ENCODE measurements around the gene USP31.
A peak's percentile ranks its signal among the peaks of the same experiment; 100 is the strongest.

USP31 gene, protein sequence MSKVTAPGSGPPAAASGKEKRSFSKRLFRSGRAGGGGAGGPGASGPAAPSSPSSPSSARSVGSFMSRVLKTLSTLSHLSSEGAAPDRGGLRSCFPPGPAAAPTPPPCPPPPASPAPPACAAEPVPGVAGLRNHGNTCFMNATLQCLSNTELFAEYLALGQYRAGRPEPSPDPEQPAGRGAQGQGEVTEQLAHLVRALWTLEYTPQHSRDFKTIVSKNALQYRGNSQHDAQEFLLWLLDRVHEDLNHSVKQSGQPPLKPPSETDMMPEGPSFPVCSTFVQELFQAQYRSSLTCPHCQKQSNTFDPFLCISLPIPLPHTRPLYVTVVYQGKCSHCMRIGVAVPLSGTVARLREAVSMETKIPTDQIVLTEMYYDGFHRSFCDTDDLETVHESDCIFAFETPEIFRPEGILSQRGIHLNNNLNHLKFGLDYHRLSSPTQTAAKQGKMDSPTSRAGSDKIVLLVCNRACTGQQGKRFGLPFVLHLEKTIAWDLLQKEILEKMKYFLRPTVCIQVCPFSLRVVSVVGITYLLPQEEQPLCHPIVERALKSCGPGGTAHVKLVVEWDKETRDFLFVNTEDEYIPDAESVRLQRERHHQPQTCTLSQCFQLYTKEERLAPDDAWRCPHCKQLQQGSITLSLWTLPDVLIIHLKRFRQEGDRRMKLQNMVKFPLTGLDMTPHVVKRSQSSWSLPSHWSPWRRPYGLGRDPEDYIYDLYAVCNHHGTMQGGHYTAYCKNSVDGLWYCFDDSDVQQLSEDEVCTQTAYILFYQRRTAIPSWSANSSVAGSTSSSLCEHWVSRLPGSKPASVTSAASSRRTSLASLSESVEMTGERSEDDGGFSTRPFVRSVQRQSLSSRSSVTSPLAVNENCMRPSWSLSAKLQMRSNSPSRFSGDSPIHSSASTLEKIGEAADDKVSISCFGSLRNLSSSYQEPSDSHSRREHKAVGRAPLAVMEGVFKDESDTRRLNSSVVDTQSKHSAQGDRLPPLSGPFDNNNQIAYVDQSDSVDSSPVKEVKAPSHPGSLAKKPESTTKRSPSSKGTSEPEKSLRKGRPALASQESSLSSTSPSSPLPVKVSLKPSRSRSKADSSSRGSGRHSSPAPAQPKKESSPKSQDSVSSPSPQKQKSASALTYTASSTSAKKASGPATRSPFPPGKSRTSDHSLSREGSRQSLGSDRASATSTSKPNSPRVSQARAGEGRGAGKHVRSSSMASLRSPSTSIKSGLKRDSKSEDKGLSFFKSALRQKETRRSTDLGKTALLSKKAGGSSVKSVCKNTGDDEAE (N-terminal part only)

DNA sequence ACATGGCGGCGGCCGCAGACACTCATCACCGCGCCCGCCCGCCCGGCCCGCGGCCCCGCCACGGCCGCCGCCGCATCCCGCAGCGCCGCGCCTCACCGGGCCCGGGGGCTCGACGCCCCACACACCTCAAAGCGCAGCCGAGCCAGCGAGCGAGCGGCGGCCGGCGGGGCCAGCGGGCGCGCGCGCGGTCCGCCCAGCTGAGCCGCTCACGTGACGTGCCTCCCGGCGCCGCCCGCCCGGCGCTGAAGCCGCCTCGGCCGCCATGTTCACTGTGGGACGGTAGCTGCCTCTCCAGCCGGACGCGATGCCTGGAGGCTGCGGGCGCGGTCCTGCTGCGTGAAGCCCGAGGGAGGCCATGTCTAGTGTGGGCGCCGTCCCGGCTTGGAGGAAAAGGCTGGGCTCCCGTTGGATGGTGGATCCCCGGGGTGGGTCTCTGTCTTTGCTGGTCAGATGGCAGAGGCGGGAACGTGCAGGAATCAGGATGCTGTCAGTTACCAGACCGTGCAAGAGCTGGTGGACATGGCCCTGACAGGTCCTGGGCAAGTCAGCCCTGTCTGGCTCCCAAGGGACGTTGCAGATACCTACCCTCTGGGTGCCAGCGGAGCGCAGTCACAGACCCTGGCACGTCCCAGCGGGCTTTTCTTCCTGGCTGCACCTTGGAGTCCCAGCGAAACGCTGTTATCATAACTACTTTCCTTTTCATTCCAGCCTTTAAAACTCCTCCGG, at the start of gene USP31:
TSS of gene USP31 (minus strand) at position 186 of the 726 bp plus-strand sequence. CDS start at position 4, 182 bp downstream.
- peak; percentile 92 for DNase-seq

DNA sequence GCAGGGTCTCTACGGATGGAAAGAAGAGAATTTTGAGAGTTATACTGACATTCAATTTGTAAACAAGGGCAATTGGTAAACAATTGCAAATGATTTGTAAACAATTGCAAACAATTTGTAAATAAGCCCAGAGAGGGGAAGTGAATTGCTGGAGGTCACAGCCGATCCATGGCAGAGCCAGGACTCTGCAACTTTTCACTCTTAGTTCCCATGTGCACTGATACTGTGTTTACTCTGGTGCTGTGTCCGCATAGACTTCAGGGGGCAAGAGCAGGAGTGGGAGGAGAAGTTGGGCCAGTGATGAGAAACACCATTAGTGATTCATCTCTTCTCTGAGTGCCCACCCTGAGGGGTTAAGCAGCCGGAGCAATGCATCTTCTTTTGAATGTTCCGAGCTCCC, 47.3 kb upstream of the USP31 start:
- DNase-seq, result no peak

DNA sequence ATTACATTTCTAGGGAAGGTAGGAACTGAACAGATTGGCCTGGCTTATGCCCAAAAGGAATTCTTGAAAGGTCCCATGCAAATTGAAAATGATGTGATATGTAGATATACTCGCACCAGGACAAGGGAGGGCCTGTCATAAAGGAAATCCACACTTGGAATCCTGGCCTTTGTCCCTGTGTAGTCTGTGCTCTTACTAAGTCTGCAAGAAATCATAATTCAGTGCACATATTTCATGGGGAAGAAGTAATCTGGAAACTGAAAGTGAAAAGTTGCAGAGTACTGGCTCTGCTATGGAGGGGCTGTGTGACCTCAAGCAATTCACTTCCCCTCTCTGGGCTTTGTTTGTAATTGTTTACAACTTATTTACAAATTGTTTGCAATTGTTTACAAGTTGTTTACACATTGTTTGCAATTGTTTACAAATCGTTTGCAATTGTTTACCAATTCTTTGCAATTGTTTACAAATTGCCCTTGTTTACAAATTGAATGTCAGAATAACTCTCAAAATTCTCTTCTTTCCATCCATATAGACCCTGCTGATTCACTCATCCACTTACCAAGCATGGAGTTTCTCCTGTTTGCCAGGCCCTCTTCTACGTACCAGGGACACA, 46.2 kb upstream of the USP31 start:
- no peak for DNase-seq

DNA sequence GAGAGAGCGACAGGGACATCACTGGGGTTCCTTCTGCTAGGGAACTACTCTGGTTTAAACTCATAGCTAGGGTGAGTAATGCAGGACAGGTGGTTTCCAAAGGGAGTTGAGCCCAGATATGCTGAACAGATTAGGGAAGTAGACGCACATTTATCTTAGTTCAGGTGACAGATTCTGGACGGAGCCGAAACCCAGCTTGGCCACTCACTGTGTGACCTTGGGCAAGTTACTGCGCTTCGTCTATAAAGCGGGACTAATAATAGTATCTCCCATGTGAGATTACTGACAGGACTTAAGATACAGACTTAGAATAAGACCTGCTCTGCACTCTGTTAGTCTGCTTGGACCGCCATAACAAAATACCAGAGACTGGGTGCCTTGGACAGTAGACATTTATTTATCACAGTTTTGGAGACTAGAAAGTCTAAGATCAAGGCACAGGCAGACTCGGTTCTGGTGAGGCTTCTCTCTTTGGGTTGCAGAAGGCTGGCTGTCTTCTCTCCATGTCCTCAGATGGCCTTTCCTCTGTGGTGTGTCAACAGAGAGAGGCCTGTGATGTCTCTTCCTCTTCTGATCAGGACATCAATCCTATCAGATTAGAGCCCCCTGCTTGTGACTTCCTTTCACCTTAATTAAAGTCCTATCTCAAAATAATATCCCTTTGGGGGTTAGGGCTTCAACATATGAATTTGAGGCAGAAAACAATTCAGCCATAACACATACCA, 45.4 kb upstream of the USP31 start:
- no peak for DNase-seq

DNA sequence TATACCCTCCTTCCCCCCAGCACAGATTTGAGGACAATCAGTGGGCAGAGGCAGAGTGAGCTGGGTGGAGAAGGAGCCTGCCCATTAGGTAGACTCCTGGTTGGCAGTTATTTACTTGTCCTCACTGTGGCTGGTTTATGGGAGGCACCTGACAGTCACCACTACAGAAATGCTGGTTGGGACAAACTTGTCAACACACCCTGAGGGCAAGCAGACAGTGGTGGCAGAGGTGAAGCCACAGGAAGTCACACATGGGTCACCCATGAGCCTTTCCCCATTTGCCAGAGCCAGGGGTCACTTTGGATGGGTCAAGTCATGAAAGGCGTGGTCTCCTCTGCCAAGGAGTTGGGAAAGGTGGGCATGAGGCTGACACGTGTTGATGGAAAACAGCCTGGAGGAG, 39.7 kb upstream of the USP31 start:
- no peak for DNase-seq

DNA sequence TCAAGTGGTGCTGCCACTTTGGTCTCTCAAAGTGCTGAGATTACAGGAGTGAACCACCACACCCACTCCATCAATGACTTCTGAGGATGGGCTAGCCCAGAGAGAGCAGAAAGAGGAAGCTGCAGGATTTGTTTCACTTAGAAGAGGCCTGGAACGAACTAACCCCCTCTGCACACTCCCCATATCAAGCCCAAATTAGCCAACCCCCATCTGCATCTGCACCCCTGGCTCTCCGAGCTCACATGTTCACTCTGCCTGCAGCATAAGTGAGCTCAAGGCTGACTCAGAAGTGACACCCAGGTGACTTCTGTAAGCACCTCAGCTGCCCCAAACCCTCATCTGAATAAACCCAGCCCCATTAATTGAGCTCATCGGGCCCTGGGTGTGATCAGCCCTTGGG, 38.1 kb upstream of the USP31 start:
- DNase-seq, result no peak

DNA sequence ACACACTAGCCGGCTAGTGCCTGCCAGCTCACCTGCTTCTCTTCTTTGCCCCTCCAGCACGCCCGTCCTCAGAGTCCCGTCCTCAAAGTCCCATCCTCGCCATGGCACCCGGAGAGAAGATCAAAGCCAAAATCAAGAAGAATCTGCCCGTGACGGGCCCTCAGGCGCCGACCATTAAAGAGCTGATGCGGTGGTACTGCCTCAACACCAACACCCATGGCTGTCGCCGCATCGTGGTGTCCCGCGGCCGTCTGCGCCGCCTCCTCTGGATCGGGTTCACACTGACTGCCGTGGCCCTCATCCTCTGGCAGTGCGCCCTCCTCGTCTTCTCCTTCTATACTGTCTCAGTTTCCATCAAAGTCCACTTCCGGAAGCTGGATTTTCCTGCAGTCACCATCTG, 36.9 kb upstream of the USP31 start:
- DNase-seq, result no peak

DNA sequence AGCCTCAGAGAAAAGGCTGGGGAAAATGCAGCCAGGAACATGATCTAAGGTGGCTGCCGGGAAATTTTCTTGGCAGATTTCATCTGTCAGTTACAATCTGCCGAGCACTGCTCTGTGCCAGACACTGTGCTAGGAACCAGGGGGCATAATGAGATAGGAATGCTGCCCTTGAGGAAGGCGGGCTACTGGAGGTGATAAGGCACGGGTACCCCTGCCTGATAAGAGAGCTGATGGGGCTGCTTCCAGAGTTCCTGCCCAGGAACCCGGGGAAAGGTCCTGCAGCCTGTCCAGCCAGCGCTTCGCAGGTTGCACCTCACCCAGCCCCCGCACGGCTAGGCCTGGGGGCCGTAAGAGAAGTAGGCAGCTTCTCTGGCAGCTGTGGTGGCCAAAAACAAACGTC, 36.4 kb upstream of the USP31 start:
- DNase-seq, result no peak

DNA sequence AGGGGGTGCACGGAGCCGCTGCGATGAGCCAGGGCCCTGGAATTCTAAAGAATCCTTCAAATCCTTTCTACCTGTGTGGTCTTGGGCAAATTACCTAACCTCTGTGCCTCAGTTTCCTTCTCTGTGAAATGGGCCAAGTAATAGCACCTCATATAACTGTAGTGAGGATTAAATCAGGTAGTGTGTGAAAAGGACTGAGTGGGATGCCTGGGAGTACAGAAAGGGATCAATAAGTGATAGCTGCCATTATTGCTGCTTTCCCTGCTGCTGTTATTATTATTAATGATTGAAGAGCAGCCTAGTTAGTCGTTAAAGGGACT, 34.3 kb upstream of the USP31 start:
- no peak for DNase-seq

DNA sequence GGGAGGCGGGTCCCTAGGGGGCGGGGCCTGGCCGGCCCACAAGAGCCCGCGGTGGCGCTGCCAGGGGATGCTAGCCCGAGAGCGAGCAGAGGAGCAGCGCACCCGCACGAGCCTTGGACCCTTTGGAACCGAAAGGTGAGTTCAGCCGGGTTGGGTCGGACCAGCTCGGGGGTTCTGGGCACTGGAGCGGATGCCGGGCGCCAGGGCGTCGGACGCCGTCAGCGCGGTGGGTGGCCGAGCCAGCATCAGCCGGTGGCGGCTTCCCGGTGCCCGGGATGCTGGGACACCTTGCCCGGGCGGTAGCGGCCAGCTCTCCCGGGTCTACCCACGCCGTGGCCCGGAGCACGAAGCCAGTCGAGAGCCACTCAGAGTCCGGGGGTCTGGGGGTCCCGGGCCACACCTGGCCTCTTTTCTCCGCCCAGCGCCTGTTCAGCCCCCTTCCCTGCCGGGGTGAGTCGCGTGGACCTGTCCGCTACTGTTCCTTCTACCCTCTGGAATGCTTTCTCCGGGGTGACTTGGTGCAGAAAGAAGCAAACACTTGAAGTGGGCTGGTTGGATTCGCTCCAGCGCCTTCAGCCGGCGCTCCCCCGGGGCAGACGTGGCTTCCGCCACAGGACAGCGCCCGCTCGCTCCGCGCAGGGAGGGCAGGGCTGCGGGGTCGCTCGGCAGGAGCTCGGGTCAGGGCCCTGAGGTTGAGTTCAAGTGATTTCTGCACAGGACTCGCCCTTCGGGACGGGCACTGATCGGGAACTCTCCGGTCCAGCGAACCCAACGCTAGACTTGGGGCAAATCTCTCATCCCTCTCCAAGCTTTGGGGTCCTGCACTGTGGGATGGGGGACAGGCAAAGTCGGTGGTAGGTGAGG, 33.7 kb upstream of the USP31 start, which contains the start of gene SCNN1G:
TSS of gene SCNN1G (plus strand) at position 67 of the 864 bp plus-strand sequence. CDS start 3,527 bp downstream, outside the sequence.
- peak; percentile 23 for DNase-seq

DNA sequence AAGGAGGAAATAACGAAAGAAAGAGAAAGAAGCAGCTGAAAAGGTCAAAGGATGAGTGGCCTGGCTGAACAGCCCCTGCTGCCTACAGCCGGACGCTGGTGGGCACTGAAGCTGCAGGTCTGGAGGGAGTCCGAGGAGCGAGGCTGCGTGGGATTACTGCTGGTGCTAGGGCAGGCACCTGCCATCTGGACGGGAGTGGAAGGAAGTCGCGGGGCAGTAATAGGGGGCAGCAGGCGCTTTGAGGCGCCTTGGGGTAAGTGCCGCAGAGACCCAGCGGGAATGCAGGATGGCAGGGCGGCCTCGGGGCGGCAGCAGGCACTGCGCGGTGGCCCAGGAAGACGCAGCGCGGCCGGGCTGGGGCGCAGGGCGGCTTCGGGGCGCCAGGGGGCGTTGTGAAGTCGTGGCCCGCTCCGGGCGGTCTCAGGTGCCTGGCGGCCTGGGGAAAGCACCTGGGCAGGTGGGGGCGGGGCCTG, 33.0 kb upstream of the USP31 start:
- peak; percentile 85 for DNase-seq

DNA sequence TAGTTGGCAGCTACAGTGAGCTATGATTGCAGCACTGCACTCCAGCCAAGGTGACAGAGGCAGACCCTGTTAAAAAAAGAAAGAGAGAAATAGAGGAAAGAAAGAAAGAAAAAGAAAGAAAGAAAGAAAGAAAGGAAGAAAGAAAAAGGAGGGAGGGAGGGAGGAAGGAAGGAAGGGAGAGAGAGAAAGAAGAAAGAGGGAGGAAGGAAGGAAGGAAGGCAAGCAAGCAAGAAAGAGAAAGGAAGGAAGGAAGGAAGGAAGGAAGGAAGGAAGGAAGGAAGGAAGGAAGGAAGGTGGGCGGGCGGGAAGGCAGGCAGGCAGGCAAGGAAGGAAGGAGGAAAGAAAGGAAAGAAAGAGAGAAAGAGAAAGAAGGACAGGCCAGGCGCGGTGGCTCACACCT, 32.3 kb upstream of the USP31 start:
- no peak for DNase-seq

DNA sequence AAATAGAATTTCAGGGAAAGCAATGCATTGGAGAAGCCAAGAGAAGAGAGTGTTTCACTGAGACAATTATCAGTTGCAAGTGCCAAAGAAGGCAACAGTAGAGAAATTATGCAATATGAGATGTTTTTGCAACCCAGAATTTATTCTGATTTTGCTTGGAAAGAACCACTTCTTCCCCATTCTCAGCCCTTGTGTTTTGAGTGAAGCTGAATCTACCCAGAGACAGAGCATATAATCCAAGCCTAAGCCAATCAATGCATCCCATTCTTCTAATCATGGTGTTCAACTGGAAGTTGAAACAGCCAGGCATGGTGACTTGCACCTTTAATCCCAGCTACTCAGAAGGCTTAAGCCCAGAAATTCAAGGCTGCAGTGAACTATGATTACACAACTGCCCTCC, 26.4 kb upstream of the USP31 start:
- no peak for DNase-seq

DNA sequence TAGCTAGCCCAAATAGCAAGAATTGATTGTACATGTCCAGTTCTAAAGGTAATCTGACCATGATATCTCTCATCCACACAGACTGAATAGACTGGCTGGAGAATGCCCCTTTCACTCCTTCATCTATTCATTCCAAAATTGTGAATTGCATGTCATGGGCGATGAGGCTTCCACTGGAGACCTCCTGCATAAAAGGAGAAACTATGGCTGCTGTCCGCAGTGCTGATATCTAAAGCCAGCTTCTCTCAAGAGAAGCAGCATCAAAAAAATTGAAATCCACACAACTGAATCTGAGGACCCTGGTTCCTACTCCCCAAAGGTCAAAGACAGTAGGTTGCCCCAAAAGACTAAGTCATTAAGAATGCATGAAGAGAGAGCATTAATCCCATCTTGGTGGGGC, 25.4 kb upstream of the USP31 start:
- DNase-seq, result no peak

DNA sequence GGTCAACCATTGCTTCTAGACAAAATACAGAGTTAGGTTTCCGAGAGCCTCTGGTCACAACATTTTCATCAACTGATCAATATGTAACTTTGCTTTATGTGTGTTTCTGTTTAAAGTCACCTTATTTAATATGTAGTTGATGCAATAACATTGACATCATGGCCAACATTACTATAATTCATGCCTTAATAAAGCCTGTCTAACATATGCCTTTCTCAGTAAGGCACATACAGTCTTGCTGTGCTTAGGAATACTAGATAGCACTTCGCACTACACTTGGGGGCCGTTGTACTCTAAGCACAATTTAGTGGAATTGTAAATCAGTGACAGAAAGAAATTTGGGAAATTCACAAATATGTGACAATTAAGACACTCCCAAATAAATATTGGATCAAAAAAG, 23.7 kb upstream of the USP31 start:
- DNase-seq, result no peak

DNA sequence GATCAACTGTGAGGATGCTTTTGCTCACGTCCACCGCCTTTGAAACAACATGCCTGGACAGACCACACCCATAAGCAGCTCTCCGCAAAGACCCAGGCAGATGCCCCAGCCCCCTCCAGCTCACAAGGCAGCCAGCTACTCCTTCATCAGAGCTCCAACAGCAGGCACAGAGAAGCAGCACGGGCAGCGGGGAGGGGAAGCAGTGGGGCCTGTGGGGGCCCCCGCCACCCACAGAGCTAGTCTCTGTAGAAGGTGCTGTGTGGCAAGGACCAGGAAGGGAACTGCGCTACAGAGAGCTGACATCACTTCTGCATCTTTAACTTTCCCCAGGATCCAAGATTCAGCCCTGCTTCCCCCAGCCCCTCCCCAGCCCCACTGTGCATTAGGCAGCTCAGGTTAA, 23.3 kb upstream of the USP31 start:
- no peak for DNase-seq

DNA sequence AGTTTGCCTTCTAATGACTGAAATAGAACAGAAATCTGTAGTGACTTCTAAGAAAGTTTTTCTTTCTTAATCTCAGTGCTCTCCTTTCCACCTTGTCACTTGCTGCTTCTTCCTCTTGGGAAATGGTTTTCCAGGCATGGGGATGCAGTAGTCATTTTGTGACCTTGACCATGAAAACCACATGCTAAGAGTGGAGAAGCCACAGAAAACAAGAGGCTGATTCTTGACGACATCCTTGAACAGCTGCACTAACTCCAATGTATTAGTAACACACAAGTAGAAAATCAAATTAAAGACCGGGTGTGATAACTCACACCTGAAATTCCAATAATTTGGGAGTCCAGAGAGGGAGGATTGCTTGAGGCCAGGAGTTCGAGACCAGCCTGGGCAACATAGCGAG, 15.5 kb upstream of the USP31 start:
- DNase-seq, result no peak

DNA sequence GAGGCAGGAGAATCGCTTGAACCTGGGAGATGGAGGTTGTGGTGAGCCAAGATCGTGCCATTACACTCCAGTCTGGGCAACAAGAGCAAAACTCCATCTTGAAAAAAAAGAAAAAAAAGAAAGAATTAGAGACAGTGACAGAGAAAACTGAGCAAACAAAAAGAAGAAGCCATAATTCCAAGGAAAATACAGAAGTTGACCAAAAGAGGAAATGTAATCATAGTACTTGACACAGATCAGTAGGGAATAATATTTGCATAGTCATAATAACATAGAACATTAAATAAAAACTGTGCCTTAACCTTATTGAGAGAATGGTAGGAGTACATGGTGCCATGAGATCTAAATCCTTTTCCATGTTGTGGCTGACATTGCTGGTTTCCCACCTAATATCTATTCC, 14.7 kb upstream of the USP31 start:
- DNase-seq, result no peak

DNA sequence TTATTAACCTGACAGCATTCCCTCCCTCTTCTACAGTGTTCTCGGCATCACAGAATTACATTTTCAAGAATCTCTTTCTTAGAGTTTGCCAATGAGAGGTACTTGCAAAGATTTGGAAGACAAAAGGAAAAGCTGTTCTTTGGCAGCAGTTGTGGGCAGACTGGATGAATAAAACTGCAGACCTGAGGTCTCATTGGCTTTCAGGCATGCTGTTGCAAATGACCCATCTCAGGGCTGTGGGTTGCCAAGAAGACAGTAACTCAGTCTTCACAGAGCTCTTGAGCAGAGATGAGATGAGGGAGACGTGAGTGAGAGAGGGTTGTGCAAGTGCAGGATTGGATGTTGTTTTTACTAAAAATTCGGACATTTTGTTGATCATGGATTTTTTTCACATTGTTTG, 11.3 kb upstream of the USP31 start:
- no peak for DNase-seq

DNA sequence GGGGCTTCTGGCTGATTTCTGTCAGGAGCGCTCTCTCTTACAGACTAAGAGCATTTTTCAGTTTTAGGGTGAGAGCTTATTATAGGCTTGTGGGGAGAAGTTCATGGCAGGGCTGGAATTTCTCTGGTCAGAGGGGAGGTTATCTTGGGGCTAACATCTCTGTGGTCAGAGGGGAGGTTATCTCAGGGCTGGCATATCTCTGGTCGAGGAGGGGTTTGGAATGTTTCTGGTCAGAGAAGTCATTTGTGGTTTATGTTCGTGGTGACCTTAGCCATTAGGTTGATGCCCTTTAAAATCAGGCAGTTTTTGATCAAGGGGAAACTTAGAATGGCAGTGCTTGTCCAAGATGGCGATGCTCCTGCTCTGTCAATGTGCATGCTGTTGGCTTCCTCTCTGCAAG, 10.8 kb upstream of the USP31 start:
- no peak for DNase-seq
